AG09319 (cell line): ENCODE data around the gene PRMT3.

ENCODE experiments used
- DNase-seq: peaks from one replicate; pipeline ENCODE4 v3.0.0-alpha.2; 2010; ENCODE audit warnings: low read depth; ENCODE audit errors: extremely low read depth
- TF ChIP-seq, protein P1 (sequence below): IDR thresholded peaks from 2 replicates; pipeline ENCODE4 v1.5.1; 2011; ENCODE audit warnings: low read depth, mild to moderate bottlenecking, inconsistent platforms, low read length, moderate library complexity

Gene PRMT3

DNA sequence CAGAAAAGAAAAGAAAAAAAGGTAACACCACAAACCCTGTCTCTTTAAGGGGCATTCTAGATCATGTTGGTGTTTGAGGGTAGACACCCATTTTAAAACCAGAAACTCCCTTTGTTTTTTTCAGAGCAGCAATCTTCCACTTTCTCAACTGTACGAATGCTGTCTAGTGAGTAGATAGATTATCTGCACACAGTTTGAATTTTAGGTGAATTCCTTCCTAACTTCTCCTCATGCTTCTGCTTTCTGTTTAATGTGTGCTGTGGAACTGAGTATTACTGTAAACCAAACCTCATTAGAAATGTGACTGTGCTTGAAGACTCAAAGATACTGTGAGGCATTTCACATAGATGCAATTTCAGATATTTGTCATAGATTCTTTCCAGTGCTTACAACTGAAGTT, 102.4 kb downstream of the PRMT3 start:
- no peak for DNase-seq
- TF ChIP-seq, protein P1, sequence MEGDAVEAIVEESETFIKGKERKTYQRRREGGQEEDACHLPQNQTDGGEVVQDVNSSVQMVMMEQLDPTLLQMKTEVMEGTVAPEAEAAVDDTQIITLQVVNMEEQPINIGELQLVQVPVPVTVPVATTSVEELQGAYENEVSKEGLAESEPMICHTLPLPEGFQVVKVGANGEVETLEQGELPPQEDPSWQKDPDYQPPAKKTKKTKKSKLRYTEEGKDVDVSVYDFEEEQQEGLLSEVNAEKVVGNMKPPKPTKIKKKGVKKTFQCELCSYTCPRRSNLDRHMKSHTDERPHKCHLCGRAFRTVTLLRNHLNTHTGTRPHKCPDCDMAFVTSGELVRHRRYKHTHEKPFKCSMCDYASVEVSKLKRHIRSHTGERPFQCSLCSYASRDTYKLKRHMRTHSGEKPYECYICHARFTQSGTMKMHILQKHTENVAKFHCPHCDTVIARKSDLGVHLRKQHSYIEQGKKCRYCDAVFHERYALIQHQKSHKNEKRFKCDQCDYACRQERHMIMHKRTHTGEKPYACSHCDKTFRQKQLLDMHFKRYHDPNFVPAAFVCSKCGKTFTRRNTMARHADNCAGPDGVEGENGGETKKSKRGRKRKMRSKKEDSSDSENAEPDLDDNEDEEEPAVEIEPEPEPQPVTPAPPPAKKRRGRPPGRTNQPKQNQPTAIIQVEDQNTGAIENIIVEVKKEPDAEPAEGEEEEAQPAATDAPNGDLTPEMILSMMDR, result no peak

DNA sequence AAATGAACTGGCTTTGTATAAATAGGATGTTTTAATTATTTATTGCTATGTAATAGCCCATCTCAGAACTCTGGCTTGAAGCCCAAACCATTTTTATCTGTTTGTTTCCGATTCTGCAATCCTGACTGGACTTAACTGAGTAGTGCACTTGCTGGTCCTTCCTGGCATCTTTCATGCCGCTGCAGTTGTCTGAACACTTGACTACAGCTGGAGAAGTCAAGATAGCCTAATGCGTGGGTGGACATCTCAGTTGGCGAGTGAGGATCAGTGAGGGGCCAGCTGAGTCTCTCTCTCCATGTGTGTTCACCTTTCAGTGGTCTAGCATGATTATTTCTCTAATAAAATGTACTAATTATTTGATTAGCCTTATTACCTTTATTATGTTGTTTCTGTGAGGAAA, 105.8 kb downstream of the PRMT3 start:
- no peak for DNase-seq
- TF ChIP-seq, protein P1, result no peak

DNA sequence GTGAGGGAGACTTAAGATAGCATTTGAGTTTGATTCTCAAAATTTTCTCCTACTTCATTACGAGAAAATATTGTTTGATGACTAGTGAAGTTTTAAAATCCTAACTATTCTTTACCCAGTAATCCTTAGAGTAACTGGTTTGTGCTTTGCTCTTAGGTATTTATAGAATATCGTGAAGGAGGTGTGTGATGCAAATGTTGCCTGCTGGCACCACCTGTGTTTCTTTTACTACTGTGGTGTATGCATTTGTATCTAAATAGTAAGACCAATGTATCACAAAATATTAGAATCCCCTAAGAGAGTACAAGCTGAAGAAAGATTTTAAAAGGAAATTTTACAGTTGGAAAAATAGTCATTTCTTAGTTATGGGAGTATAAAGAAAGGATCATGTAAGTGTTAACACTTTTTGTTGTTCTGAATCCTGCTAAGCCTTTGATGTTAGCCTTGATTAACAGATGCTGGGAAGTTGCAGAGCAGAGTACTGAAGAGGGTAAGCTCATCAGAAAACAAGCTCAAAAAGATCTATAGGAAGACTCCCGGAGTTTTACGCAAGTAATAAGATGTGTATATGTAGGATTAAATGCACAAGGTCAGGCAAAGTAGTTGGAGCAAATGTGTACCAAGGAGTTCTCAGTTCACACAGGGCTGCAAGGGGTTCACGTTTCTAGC, 109.7 kb downstream of the PRMT3 start:
- DNase-seq, result no peak
- TF ChIP-seq, protein P1, result no peak

DNA sequence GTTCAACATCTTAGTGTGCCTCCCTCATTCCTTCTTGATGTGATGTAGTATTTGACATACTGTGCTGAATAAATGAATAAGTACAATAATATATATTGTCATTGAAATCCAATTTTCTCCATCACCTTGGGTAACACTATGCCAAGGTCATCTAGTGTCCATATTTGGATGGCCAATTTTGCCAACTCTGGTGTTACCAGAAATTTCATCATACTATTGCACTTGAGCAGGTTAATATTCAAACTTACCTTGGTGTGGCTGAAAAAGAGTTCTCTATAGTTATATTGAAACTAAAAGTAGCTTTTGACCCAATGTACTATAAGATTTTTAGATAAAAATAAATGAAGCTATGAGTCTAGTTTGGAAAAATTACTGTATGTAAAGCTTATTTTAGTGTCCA, 113.7 kb downstream of the PRMT3 start:
- DNase-seq, result no peak
- TF ChIP-seq, protein P1, result no peak

DNA sequence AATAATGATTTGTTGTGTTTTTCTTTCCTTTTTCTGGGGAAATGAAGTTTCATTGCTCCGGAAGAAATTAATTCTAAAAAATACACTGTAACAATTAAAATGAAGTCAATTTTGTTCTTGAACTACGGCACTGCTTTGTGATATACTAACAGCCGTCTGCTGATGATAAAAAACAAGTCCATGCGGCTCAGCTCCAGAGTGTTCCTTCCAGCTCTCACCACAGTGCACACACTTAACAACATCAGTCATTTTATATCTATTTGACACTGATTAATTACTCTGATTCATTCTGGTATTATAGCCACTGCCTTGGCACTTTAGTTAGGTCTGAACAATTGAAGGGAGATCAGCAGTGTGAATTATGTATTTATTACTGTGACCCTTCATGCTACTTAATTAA, 114.5 kb downstream of the PRMT3 start:
- TF ChIP-seq, protein P1, result no peak
- no peak for DNase-seq

DNA sequence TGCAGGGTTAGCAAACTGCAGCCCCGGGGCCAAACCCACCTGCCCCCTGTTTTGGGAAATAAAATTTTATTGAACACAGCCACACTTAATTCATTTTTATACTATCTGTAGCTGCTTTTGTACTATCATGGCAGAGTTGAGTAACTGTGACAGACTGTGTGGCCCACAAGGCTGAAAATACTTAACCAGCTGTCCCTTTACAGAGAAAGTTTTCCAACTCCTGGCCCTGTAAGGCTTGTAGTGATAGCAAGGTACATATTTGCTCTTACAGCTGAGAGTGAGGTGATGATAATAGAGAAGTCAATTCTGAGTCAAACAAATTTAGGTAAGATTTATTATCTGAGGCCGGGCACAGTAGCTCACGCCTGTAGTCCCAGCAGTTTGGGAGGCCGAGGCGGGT, 124.5 kb downstream of the PRMT3 start:
- TF ChIP-seq, protein P1, result no peak
- no peak for DNase-seq

DNA sequence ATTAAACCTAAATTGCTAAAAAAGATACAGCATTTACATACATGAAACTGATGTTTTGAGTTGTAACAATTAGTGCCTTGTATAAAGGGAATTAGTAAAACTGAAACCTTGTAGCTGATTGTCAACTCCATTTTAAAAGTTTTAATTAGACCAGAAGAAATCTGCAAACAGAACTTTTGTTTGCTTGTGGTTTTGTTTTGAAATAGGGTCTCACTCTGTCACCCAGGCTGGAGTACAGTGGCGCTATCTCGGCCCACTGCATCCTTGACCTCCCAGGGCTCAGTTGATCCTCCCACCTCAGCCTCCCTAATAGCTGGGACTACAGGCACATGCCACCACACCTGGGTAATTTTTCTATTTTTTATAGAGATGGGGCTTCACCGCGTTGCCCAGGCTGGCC, 125.4 kb downstream of the PRMT3 start:
- DNase-seq, result no peak
- TF ChIP-seq, protein P1, result no peak
